ENCODE data around the gene TUT7. TPM values are rescaled to one million over a fixed set of nuclear protein-coding genes. Genes with fewer than 3 reads are reported as not detected.

TUT7 gene
- 23.3 and 31.8 TPM in 2 replicates for total RNA-seq

DNA sequence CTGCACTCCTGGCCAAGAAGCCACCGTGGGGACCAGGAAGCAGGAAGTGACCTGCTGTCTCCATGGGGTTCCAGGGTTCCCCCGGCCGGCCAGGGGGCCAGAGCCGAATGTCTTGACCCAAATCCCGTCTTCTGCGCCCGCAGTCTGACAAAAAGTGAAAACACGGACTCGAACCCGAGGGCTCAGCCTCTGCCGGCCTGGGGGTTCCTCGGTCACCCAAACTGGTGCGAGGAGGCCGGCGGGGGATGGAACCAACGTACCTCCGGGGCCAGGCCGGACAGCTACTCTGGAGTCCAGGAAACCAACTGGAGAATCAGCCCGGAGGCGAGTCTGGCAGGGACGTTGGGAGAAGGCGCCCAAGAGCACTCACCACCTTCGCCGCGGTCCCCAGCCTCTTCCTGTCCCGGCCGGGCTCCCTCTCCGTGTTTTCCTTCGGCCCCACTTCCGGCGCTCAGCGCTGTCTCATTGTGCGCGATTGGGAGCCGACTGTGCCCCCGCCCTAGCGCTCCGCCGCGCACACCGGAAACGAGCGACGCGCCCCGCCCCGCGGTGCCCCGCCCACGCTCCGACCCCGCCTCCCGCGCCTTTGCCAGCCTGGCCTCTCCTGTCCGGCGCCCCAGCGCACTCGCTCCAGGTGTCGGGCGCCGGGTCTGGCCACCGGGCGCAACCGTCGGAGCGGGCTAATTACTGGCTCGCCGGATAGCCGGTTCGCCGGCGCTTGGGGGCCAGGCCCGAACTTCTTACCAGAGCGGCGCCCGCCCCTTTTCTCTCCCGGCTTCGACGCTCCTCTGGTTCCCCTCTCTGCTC, at the start of gene TUT7:
Gene TUT7 (minus strand): TSS at position 400 of the 807 bp plus-strand sequence. CDS start 1,211 bp downstream, outside the sequence.

DNA sequence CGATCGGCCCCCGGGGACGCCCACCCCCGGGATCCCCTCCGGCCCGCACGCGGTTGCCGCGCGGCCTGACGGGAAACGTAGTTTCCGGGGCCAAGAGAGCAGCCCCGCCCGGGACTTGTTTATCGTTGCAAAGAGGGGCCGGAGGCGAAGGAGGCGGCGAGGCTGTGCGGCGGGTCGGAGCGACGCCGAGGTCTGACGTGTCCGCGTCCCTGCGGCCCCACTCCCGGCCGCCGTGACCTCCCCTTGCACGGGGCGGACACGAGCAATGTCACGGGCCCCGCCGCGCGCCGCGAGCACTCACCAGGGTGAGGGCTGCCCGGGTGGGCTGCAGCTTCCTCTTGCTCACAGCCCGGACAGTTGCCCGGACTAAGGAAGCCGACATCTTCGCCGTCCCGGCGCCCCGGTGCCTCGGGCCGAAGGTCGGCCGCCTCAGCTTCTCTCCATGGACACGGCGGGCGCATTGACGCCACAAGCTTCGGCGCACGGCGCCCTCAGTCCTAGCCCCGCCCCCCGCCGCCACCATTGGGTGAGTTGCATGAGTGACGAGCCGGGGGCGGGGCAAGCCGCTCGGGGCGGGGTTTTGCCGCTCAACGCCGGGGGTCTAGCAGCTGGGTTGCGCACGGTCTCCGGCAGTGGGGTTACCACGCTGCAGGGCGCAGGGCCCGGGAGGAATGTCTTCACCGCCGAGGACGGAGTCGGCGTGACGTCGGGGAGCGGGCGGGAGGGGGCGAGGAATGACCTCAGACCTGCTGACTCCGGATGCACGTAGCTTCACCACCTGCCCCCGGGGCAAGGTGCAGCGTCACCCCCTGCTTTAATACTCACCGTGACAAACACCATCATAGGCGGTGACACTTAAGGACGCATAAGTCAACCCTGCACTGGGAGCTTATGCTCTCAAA, 71.9 kb downstream of the TUT7 start, which contains the start of gene ISCA1:
Gene ISCA1 (minus strand): TSS at position 462 of the 902 bp plus-strand sequence. CDS start 80 bp downstream, at position 382.

GRCh38 chr9:86259557-86259956, 94.7 kb downstream of the TUT7 start, which contains the start of gene C9orf153:
C9orf153 (minus strand) TSS chr9:86259657; CDS start chr9:86229603, 30,054 bp downstream.

Other genes with a start within 250 kb of the TUT7 start
- gene C9orf153, start 94.8 kb downstream of the TUT7 start, total RNA-seq: not detected in 2 replicates
- 17.9 and 21.4 TPM in 2 replicates for gene ISCA1, start 71.9 kb downstream of the TUT7 start, total RNA-seq

Data from airway epithelial cell (primary cell).